ENCODE results near the gene PSEN2. TPM values are rescaled to one million over a fixed set of nuclear protein-coding genes. Genes with fewer than 3 reads are reported as not detected.

PSEN2 gene
- total and polyA plus RNA-seq, 2 of the 8 experiments (the other 6 are each of a cell fraction or from before 2014, with no cell fraction given), result 22.9 to 29.0 TPM

- peak; percentile 46; the same call in 1 of the 2 replicates for TF ChIP-seq CREB1 (IDR thresholded peaks at IDR 0.05)
- TF ChIP-seq, protein P1, sequence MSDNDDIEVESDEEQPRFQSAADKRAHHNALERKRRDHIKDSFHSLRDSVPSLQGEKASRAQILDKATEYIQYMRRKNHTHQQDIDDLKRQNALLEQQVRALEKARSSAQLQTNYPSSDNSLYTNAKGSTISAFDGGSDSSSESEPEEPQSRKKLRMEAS (IDR thresholded peaks at IDR 0.05), result peak; percentile 95
- peak; percentile 32; the same call in 1 of the 2 replicates for TF ChIP-seq PHF8 (conservative IDR thresholded peaks at IDR 0.05; ENCODE audit: low read depth, low read length)
- no peak for TF ChIP-seq FOSL1 (IDR thresholded peaks at IDR 0.05; ENCODE audit: insufficient read depth, low read depth, low read length)
- 0 out of 2 replicates have a peak, but pooled peaks have one; percentile 30 for TF ChIP-seq EGR1 (IDR thresholded peaks at IDR 0.05; ENCODE audit: borderline replicate concordance, low read depth, low read length)
- TF ChIP-seq TEAD4 (IDR thresholded peaks at IDR 0.05; ENCODE audit: low read depth, low read length), result no peak
- TF ChIP-seq, protein P2, sequence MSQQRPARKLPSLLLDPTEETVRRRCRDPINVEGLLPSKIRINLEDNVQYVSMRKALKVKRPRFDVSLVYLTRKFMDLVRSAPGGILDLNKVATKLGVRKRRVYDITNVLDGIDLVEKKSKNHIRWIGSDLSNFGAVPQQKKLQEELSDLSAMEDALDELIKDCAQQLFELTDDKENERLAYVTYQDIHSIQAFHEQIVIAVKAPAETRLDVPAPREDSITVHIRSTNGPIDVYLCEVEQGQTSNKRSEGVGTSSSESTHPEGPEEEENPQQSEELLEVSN (IDR thresholded peaks at IDR 0.05), result peak; percentile 90
- TF ChIP-seq ASH2L (IDR thresholded peaks at IDR 0.05; ENCODE audit: low read length), result no peak
- TF ChIP-seq RNF2 (IDR thresholded peaks at IDR 0.05; ENCODE audit: borderline replicate concordance, low read depth, low read length, missing control alignments, poor library complexity, severe bottlenecking), result peak; percentile 44
- no peak for TF ChIP-seq NANOG (IDR thresholded peaks at IDR 0.05; ENCODE audit: insufficient read depth, low read depth, low read length, poor library complexity, severe bottlenecking)
- no peak for TF ChIP-seq SRF (IDR thresholded peaks at IDR 0.05; ENCODE audit: low read depth, low read length)
- TF ChIP-seq EP300 (IDR thresholded peaks at IDR 0.05; ENCODE audit: borderline replicate concordance in 1 of 2, low read depth in 2 of 2, low read length in 2 of 2), result no peak
- TF ChIP-seq TAF7 (optimal IDR thresholded peaks at IDR 0.05; ENCODE audit: borderline replicate concordance, low read depth, low read length), result no peak
- TF ChIP-seq SUZ12 (IDR thresholded peaks at IDR 0.05; ENCODE audit: low read length), result no peak
- no peak for TF ChIP-seq ATF3 (IDR thresholded peaks at IDR 0.05; ENCODE audit: insufficient read depth, low read depth, low read length)
- TF ChIP-seq ATF2 (IDR thresholded peaks at IDR 0.05; ENCODE audit: low read length), result no peak
- TF ChIP-seq TCF12 (IDR thresholded peaks at IDR 0.05; ENCODE audit: low read depth, low read length), result 0 out of 2 replicates have a peak, but pooled peaks have one; percentile 55
Observed at GRCh38 chr1:226940029-226940805, 69.8 kb downstream of the PSEN2 start, which contains the start of gene COQ8A (continued).
